IMR-90 (cell line): Measurements from ENCODE around the gene DISC1. TPM values are rescaled to one million over a fixed set of nuclear protein-coding genes. Genes with fewer than 3 reads are reported as not detected.

Source experiments
- ATAC-seq: fragments of 200-7000 bp; cut with Tn5 transposase; 2 replicates; pipeline ENCODE4 v1.9.1; 2020; ENCODE audit warnings: low read depth, mild to moderate bottlenecking, moderate library complexity
- BruUV-seq: library from RNA; stranded (reverse); fragments of 400-500 nt; replicated peaks from 2 replicates; lab custom pipeline; 2021; lab: Mats Ljungman, UMichigan
- CTCF ChIA-PET: fragments of 300-600 bp; formaldehyde crosslinking; extraction: SDS; loops from one replicate; lab custom pipeline; 2021; ENCODE audit warnings: antibody characterized with exemption; lab: Yijun Ruan, JAX
- POLR2A ChIA-PET: fragments of 300-600 bp; sonication (Branson Sonifier 250); formaldehyde crosslinking; loops from one replicate; lab custom pipeline; 2022; ENCODE audit warnings: antibody characterized with exemption; ENCODE audit not compliant: unreplicated experiment; lab: Charles Lee
- DNase-seq: peaks from one replicate; pipeline ENCODE4 v3.0.0; 2013
- H2AFZ ChIP-seq: replicated peaks from 2 replicates; pipeline ENCODE3; 2013; ENCODE audit warnings: low read length, mild to moderate bottlenecking; ENCODE audit not compliant: poor library complexity
- H2AK5ac ChIP-seq: 2 replicates; pipeline ENCODE4 v1.6.1; 2013; ENCODE audit warnings: low read depth, low read length, inconsistent platforms
- H2AK9ac ChIP-seq: replicated peaks from 2 replicates; pipeline ENCODE3; 2013; ENCODE audit warnings: mild to moderate bottlenecking, low read depth, low read length, moderate library complexity; ENCODE audit not compliant: poor library complexity
- H2BK120ac ChIP-seq: 2 replicates; pipeline ENCODE4 v1.6.1; 2013; ENCODE audit warnings: low read depth, low read length, inconsistent platforms
- H2BK15ac ChIP-seq: 3 replicates; pipeline ENCODE4 v1.6.1; 2013; ENCODE audit warnings: low read depth, low read length, inconsistent platforms
- H2BK20ac ChIP-seq: 2 replicates; pipeline ENCODE4 v1.6.1; 2013; ENCODE audit warnings: low read depth, mild to moderate bottlenecking, inconsistent platforms, low read length, moderate library complexity
- H2BK5ac ChIP-seq: 2 replicates; pipeline ENCODE4 v1.6.1; 2013; ENCODE audit warnings: mild to moderate bottlenecking, low read depth, low read length, inconsistent platforms; ENCODE audit not compliant: poor library complexity, severe bottlenecking
- H3K14ac ChIP-seq: replicated peaks from 2 replicates; pipeline ENCODE4 v1.6.1; 2013; ENCODE audit warnings: low read depth, low read length, inconsistent platforms
- H3K18ac ChIP-seq: 2 replicates; pipeline ENCODE4 v1.6.1; 2013; ENCODE audit warnings: low read depth, low read length, control low read depth
- H3K23ac ChIP-seq: 2 replicates; pipeline ENCODE4 v1.6.1; 2013; ENCODE audit warnings: low read depth, low read length, inconsistent platforms
- H3K27ac ChIP-seq: 2 replicates; pipeline ENCODE4 v1.5.1; 2013; ENCODE audit warnings: mild to moderate bottlenecking, control low read depth, low read length; ENCODE audit not compliant: insufficient read depth
- H3K27me3 ChIP-seq: 2 replicates; pipeline ENCODE4 v1.6.1; 2013; ENCODE audit warnings: low read length; ENCODE audit not compliant: control insufficient read depth, insufficient read depth
- H3K36me3 ChIP-seq: 2 replicates; pipeline ENCODE4 v1.6.1; 2013; ENCODE audit warnings: low read length, mixed read lengths; ENCODE audit not compliant: control insufficient read depth, insufficient read depth
- H3K4ac ChIP-seq: 2 replicates; pipeline ENCODE4 v1.6.1; 2013; ENCODE audit warnings: low read depth, low read length, inconsistent platforms
- H3K4me1 ChIP-seq: 2 replicates; pipeline ENCODE4 v1.6.1; 2013; ENCODE audit warnings: low read length, mixed read lengths; ENCODE audit not compliant: control insufficient read depth, insufficient read depth
- H3K4me2 ChIP-seq: 2 replicates; pipeline ENCODE4 v1.6.1; 2013; ENCODE audit warnings: low read depth, mild to moderate bottlenecking, control low read depth, low read length, moderate library complexity
- H3K4me3 ChIP-seq: 2 replicates; pipeline ENCODE4 v1.5.1; 2013; ENCODE audit warnings: low read depth, mild to moderate bottlenecking, control low read depth, low read length, moderate library complexity; ENCODE audit not compliant: insufficient read depth
- H3K56ac ChIP-seq: 2 replicates; pipeline ENCODE4 v1.6.1; 2013; ENCODE audit warnings: low read length, inconsistent platforms; ENCODE audit not compliant: insufficient read depth; ENCODE audit errors: extremely low read depth
- H3K79me1 ChIP-seq, 2 experiments: 2 replicates each; pipeline ENCODE4 v1.6.1; 2013; ENCODE audit warnings: low read length in 2 of 2, inconsistent platforms in 1 of 2, low read depth in 1 of 2
- H3K9ac ChIP-seq: 2 replicates; pipeline ENCODE4 v1.6.1; 2013; ENCODE audit warnings: low read depth, low read length, control low read depth
- H3K9me1 ChIP-seq: 2 replicates; pipeline ENCODE4 v1.6.1; 2013; ENCODE audit warnings: low read length, inconsistent platforms; ENCODE audit not compliant: insufficient read depth
- H3K9me3 ChIP-seq: 2 replicates; pipeline ENCODE4 v1.6.1; 2013; ENCODE audit warnings: low read length; ENCODE audit not compliant: control insufficient read depth, insufficient read depth
- H4K20me1 ChIP-seq: 2 replicates; pipeline ENCODE4 v1.6.1; 2013; ENCODE audit warnings: low read length, inconsistent platforms; ENCODE audit not compliant: insufficient read depth
- H4K5ac ChIP-seq: 2 replicates; pipeline ENCODE4 v1.6.1; 2013; ENCODE audit warnings: mild to moderate bottlenecking, low read depth, low read length, control low read depth
- H4K8ac ChIP-seq, 2 experiments: 2 replicates each; pipeline ENCODE4 v1.6.1; 2013; ENCODE audit warnings: low read depth in 2 of 2, low read length in 2 of 2, control low read depth in 1 of 2, inconsistent platforms in 1 of 2
- H4K91ac ChIP-seq: 2 replicates; pipeline ENCODE4 v1.6.1; 2013; ENCODE audit warnings: low read depth, low read length, inconsistent platforms; ENCODE audit not compliant: insufficient read depth
- BHLHE40 ChIP-seq: fragments of 150-350 bp; IDR thresholded peaks from 2 replicates; pipeline ENCODE4 v1.6.1; 2016; ENCODE audit warnings: mild to moderate bottlenecking, low read depth, low read length
- CEBPB ChIP-seq: IDR thresholded peaks from 2 replicates; pipeline ENCODE4 v1.6.1; 2012; ENCODE audit warnings: low read depth, low read length, improper control_type of control experiment
- CHD1 ChIP-seq: IDR thresholded peaks from 2 replicates; pipeline ENCODE4 v1.6.1; 2012; ENCODE audit warnings: low read depth, low read length, improper control_type of control experiment
- CTCF ChIP-seq: conservative IDR thresholded peaks from 2 replicates; pipeline ENCODE4 v1.5.1; 2012; ENCODE audit warnings: mild to moderate bottlenecking, low read depth, low read length, improper control_type of control experiment
- ELK1 ChIP-seq: fragments of 150-350 bp; IDR thresholded peaks from 2 replicates; pipeline ENCODE4 v1.6.1; 2016; ENCODE audit warnings: low read depth, mild to moderate bottlenecking, low read length, moderate library complexity, borderline replicate concordance
- FOS ChIP-seq: fragments of 150-350 bp; IDR thresholded peaks from 2 replicates; pipeline ENCODE4 v1.6.1; 2016; ENCODE audit warnings: low read depth, low read length
- MAFK ChIP-seq: IDR thresholded peaks from 2 replicates; pipeline ENCODE4 v1.6.1; 2012; ENCODE audit warnings: low read depth, low read length, improper control_type of control experiment
- MAZ ChIP-seq: IDR thresholded peaks from 2 replicates; pipeline ENCODE4 v1.6.1; 2012; ENCODE audit warnings: low read depth, mild to moderate bottlenecking, low read length, improper control_type of control experiment, moderate library complexity, borderline replicate concordance
- MXI1 ChIP-seq: IDR thresholded peaks from 2 replicates; pipeline ENCODE4 v1.6.1; 2012; ENCODE audit warnings: low read depth, mild to moderate bottlenecking, low read length, moderate library complexity, borderline replicate concordance
- NFE2L2 ChIP-seq: fragments of 150-350 bp; IDR thresholded peaks from 2 replicates; pipeline ENCODE4 v1.6.1; 2016; ENCODE audit warnings: low read depth, mild to moderate bottlenecking, low read length
- POLR2A ChIP-seq: IDR thresholded peaks from 2 replicates; pipeline ENCODE4 v1.6.1; 2012; ENCODE audit warnings: mild to moderate bottlenecking, low read depth, low read length
- RAD21 ChIP-seq: IDR thresholded peaks from 2 replicates; pipeline ENCODE4 v1.6.1; 2012; ENCODE audit warnings: low read length, improper control_type of control experiment
- RCOR1 ChIP-seq: IDR thresholded peaks from 2 replicates; pipeline ENCODE4 v1.6.1; 2012; ENCODE audit warnings: mild to moderate bottlenecking, low read length, improper control_type of control experiment; ENCODE audit not compliant: insufficient replicate concordance
- RFX5 ChIP-seq: IDR thresholded peaks from 2 replicates; pipeline ENCODE4 v1.8.0; 2012; ENCODE audit warnings: low read depth, mild to moderate bottlenecking, low read length, moderate library complexity
- SMC3 ChIP-seq: fragments of 150-350 bp; IDR thresholded peaks from 2 replicates; pipeline ENCODE4 v1.6.1; 2016; ENCODE audit warnings: low read depth, mild to moderate bottlenecking, antibody characterized with exemption, low read length, moderate library complexity
- WGBS, 2 experiments: methylation state at CpG; one replicate each; pipeline versions ENCODE4 v1.1.5 to v1.1.7; 2013; ENCODE audit warnings: missing lambda C conversion rate in 2 of 2; ENCODE audit not compliant: insufficient read length in 1 of 2; ENCODE audit errors: extremely low coverage in 2 of 2; 5-methylcytosine and 5-hydroxymethylcytosine counted together
- dilution Hi-C: fragments of 300-500 bp; cut with HindIII; formaldehyde crosslinking; loops from one replicate; pipeline ENCODE4 v1.14.3; 2018; ENCODE audit warnings: low sequenced_read_pairs; ENCODE audit not compliant: unreplicated experiment
- in situ Hi-C: fragments of 300-500 bp; cut with MboI; formaldehyde crosslinking; loops from 3 replicates; pipeline ENCODE4 v1.14.3; 2019; ENCODE audit warnings: low sequenced_read_pairs, inconsistent platforms, mixed read lengths
- intact Hi-C: fragments of 100-400 bp; cut with micrococcal nuclease; formaldehyde crosslinking; loops from 2 replicates; pipeline ENCODE4 v1.10.0; 2022
- polyA plus RNA-seq, 3 experiments: library from polyadenylated mRNA; depleted of rRNA; stranded (reverse); fragments of >200 nt; gene quantifications; 2 replicates each; pipeline ENCODE4 v1.2.3, GENCODE V29; 2012; ENCODE audit warnings: low replicate concordance in 1 of 3
- total RNA-seq: library from RNA; depleted of rRNA; stranded (reverse); fragments of >200 nt; gene quantifications from 2 replicates; pipeline ENCODE4 v1.2.3, GENCODE V29; 2012
- TF ChIP-seq, protein P1 (sequence below): fragments of 150-350 bp; IDR thresholded peaks from 2 replicates; pipeline ENCODE4 v1.6.1; 2017; ENCODE audit warnings: mild to moderate bottlenecking, antibody characterized with exemption, low read length, low read depth

The DISC1 gene
- total and polyA plus RNA-seq, 2 of the 4 experiments (the other 2 are of a cell fraction): 2.2 to 7.0 TPM

- POLR2A ChIA-PET: no interaction called here
- H4K8ac ChIP-seq: no peak overlapping the region
These were observed 260.6 kb downstream of the DISC1 start for GRCh38 chr1:231887166-231887565.

More at GRCh38 chr1:231887166-231887565, 260.6 kb downstream of the DISC1 start:
- H4K5ac ChIP-seq: no peak overlapping the region
- no peak overlapping the region for H2AK5ac ChIP-seq
- no peaks in the 10 kb centered on the region for H3K27me3 ChIP-seq
- no peak overlapping the region for H2BK15ac ChIP-seq
- DNase-seq (no peak), ATAC-seq (no peak)
- H3K4me1 ChIP-seq: peaks cover 2% of the 10 kb centered on the region; the same call in 1 of the 2 replicates
- WGBS, 2 experiments: 90% methylated on average over 2 of the region's 3 CpGs; no CpG with 5 or more reads in 1 of the 2 experiments
- TF ChIP-seq FOS (no peak), MXI1 (no peak), MAZ (no peak), CHD1 (no peak), MAFK (no peak), RAD21 (no peak), POLR2A (no peak), CEBPB (no peak), RCOR1 (no peak), BHLHE40 (no peak), ELK1 (no peak), NFE2L2 (no peak), RFX5 (no peak), SMC3 (no peak), CTCF (no peak)
- TF ChIP-seq, protein P1, sequence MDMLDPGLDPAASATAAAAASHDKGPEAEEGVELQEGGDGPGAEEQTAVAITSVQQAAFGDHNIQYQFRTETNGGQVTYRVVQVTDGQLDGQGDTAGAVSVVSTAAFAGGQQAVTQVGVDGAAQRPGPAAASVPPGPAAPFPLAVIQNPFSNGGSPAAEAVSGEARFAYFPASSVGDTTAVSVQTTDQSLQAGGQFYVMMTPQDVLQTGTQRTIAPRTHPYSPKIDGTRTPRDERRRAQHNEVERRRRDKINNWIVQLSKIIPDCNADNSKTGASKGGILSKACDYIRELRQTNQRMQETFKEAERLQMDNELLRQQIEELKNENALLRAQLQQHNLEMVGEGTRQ: no peak
- no peak overlapping the region for H2AFZ ChIP-seq
- H4K20me1 ChIP-seq: no peaks in the 10 kb centered on the region; the same call in 1 of the 2 replicates
- H3K4me2 ChIP-seq: no peak overlapping the region
- H2BK120ac ChIP-seq: no peak overlapping the region
- no peak overlapping the region for H3K56ac ChIP-seq
- BruUV-seq: no TSS peak
- intact Hi-C loops (no loop called here), in situ Hi-C loops (no loop called here), dilution Hi-C loops (no loop called here)
- H3K23ac ChIP-seq: no peak overlapping the region
- no peaks in the 10 kb centered on the region for H3K9me3 ChIP-seq
- no peak overlapping the region for H3K27ac ChIP-seq
- H3K4ac ChIP-seq: peak overlapping the region; percentile 35; the same call in 1 of the 2 replicates
- no peaks in the 10 kb centered on the region; a peak in 1 of 4 replicates for H3K79me1 ChIP-seq
- H3K18ac ChIP-seq: no peak overlapping the region
- no peak overlapping the region for H3K9ac ChIP-seq
- no peaks in the 10 kb centered on the region; the same call in 1 of the 2 replicates for H3K9me1 ChIP-seq
- H3K36me3 ChIP-seq: no peaks in the 10 kb centered on the region
- no peak overlapping the region for H2AK9ac ChIP-seq
- no peak overlapping the region for H3K14ac ChIP-seq
- CTCF ChIA-PET: no interaction called here
- no peak overlapping the region for H2BK5ac ChIP-seq
- no peak overlapping the region for H3K4me3 ChIP-seq
- no peak overlapping the region for H2BK20ac ChIP-seq
- H4K91ac ChIP-seq: no peak overlapping the region
